MM.1S (cell line): ENCODE results near the gene ZBTB4.

ENCODE experiments used
- DNase-seq: peaks from one replicate; pipeline ENCODE4 v3.0.0-alpha.2; 2015
- H2AFZ ChIP-seq: fragments of 300-600 bp; sonication (generic); 2 replicates; pipeline ENCODE4 v1.6.0; 2016; ENCODE audit warnings: antibody characterized with exemption, low read length
- H3F3A ChIP-seq: fragments of 300-600 bp; sonication (generic); 2 replicates; pipeline ENCODE4 v1.6.1; 2016; ENCODE audit warnings: mild to moderate bottlenecking, antibody characterized with exemption, low read length, moderate library complexity, mixed read lengths; ENCODE audit not compliant: insufficient read depth
- H3K27ac ChIP-seq: fragments of 300-600 bp; sonication (generic); 2 replicates; pipeline ENCODE4 v1.5.1; 2016; ENCODE audit warnings: mild to moderate bottlenecking, low read length
- H3K27me3 ChIP-seq: fragments of 300-600 bp; sonication (generic); replicated peaks from 2 replicates; pipeline ENCODE4 v1.6.0; 2016; ENCODE audit warnings: low read length; ENCODE audit not compliant: insufficient read depth
- H3K36me3 ChIP-seq: fragments of 300-600 bp; sonication (generic); replicated peaks from 2 replicates; pipeline ENCODE4 v1.6.1; 2016; ENCODE audit warnings: mild to moderate bottlenecking, low read length, mixed read lengths; ENCODE audit not compliant: insufficient read depth
- H3K4me1 ChIP-seq: fragments of 300-600 bp; sonication (generic); 2 replicates; pipeline ENCODE4 v1.6.1; 2016; ENCODE audit warnings: low read length, mixed read lengths
- H3K4me2 ChIP-seq: fragments of 300-600 bp; sonication (generic); 2 replicates; pipeline ENCODE4 v1.6.0; 2016; ENCODE audit warnings: low read depth, low read length
- H3K4me3 ChIP-seq: fragments of 300-600 bp; sonication (generic); 2 replicates; pipeline ENCODE4 v1.5.1; 2016; ENCODE audit warnings: low read length, mixed read lengths
- H3K79me2 ChIP-seq: fragments of 300-600 bp; sonication (generic); 2 replicates; pipeline ENCODE4 v1.6.1; 2016; ENCODE audit warnings: mixed run types, low read length, mixed read lengths
- H3K9ac ChIP-seq: fragments of 300-600 bp; sonication (generic); 2 replicates; pipeline ENCODE4 v1.6.1; 2016; ENCODE audit warnings: low read length, mixed read lengths
- H3K9me2 ChIP-seq: fragments of 300-600 bp; sonication (generic); replicated peaks from 2 replicates; pipeline ENCODE4 v1.6.1; 2016; ENCODE audit warnings: mild to moderate bottlenecking, low read length, mixed read lengths; ENCODE audit not compliant: insufficient read depth
- H3K9me3 ChIP-seq: fragments of 300-600 bp; sonication (generic); replicated peaks from 2 replicates; pipeline ENCODE4 v1.6.1; 2016; ENCODE audit warnings: mild to moderate bottlenecking, low read length, mixed read lengths; ENCODE audit not compliant: insufficient read depth
- H4K20me1 ChIP-seq: fragments of 300-600 bp; sonication (generic); 2 replicates; pipeline ENCODE4 v1.6.1; 2016; ENCODE audit warnings: mild to moderate bottlenecking, low read length, moderate library complexity, mixed read lengths; ENCODE audit not compliant: insufficient read depth
- EZH2 ChIP-seq: fragments of 300-600 bp; sonication (generic); optimal IDR thresholded peaks from 2 replicates; pipeline ENCODE3; 2017; ENCODE audit warnings: low read depth, mild to moderate bottlenecking, antibody characterized with exemption, low read length, mixed read lengths
- EZH2phosphoT487 ChIP-seq: fragments of 300-600 bp; sonication (generic); IDR thresholded peaks from 2 replicates; pipeline ENCODE4 v1.6.1; 2018; ENCODE audit warnings: antibody characterized with exemption, low read length
- TF ChIP-seq, protein P1 (sequence below): fragments of 300-600 bp; sonication (generic); IDR thresholded peaks from 2 replicates; pipeline ENCODE4 v1.5.1; 2016; ENCODE audit warnings: antibody characterized with exemption, low read length, mixed read lengths

ZBTB4 gene

DNA sequence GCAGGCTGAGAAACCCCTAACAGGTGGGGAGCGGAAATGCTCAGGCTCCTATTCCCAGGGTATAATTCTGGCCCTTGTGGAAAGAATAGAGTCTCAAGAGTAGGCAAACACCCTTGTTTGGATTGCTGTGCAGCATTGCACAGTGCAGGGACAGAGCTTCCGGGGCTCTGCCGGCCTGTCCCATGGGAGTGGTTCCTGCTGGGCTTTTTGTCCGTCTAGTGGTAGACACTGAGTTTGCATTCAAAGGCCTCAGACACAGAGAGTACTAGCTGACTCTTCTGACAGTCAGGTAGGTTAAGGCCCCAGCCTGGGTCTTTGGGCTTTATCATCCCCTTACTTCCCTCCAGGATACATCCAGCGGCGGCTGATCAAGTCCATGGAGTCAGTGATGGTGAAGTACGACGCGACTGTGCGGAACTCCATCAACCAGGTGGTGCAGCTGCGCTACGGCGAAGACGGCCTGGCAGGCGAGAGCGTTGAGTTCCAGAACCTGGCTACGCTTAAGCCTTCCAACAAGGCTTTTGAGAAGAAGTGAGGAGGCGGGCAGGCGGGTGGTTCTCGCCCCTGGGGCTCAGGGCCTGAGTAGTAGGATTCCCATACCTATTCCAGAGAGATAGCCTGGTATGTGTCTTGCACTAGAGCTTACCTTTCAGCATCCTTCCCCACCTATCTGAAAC is 22.9 kb upstream of the ZBTB4 start:
- peaks cover 10% of the 10 kb centered on the region for H3K36me3 ChIP-seq
- no peaks in the 10 kb centered on the region for H3K9me3 ChIP-seq
- H3K79me2 ChIP-seq, result peaks cover 12% of the 10 kb centered on the region
- peaks cover 3% of the 10 kb centered on the region; the same call in 1 of the 2 replicates for H3F3A ChIP-seq
- no peak for TF ChIP-seq EZH2phosphoT487
- TF ChIP-seq, protein P1, sequence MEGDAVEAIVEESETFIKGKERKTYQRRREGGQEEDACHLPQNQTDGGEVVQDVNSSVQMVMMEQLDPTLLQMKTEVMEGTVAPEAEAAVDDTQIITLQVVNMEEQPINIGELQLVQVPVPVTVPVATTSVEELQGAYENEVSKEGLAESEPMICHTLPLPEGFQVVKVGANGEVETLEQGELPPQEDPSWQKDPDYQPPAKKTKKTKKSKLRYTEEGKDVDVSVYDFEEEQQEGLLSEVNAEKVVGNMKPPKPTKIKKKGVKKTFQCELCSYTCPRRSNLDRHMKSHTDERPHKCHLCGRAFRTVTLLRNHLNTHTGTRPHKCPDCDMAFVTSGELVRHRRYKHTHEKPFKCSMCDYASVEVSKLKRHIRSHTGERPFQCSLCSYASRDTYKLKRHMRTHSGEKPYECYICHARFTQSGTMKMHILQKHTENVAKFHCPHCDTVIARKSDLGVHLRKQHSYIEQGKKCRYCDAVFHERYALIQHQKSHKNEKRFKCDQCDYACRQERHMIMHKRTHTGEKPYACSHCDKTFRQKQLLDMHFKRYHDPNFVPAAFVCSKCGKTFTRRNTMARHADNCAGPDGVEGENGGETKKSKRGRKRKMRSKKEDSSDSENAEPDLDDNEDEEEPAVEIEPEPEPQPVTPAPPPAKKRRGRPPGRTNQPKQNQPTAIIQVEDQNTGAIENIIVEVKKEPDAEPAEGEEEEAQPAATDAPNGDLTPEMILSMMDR, result no peak
- no peak for TF ChIP-seq EZH2
- no peaks in the 10 kb centered on the region for H4K20me1 ChIP-seq
- H3K4me1 ChIP-seq, result no peaks in the 10 kb centered on the region
- no peak overlapping the region for H3K4me2 ChIP-seq
- no peaks in the 10 kb centered on the region for H3K27me3 ChIP-seq
- no peak overlapping the region for H3K9ac ChIP-seq
- no peak overlapping the region for H3K27ac ChIP-seq
- H3K4me3 ChIP-seq, result no peak overlapping the region
- no peak overlapping the region for H2AFZ ChIP-seq
- H3K9me2 ChIP-seq, result no peaks in the 10 kb centered on the region
- DNase-seq, result no peak

DNA sequence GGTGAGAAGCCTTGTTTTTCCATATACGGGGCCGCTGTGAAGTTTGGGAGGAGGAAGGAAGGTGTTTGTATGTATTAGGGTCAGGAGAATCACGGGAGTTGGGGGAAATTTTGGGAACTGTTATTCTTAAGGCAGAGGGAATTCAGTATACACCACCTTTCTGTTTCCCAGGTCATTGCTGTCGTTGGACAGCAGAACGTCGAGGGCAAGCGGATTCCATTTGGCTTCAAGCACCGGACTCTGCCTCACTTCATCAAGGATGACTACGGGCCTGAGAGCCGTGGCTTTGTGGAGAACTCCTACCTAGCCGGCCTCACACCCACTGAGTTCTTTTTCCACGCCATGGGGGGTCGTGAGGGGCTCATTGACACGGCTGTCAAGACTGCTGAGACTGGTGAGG is 22.3 kb upstream of the ZBTB4 start:
- H3K4me3 ChIP-seq, result no peak overlapping the region
- no peak overlapping the region for H2AFZ ChIP-seq
- H3K9me2 ChIP-seq, result no peaks in the 10 kb centered on the region
- H3K9me3 ChIP-seq, result no peaks in the 10 kb centered on the region
- H3K36me3 ChIP-seq, result peaks cover 12% of the 10 kb centered on the region
- no peaks in the 10 kb centered on the region for H3K4me1 ChIP-seq
- TF ChIP-seq EZH2, result no peak
- TF ChIP-seq, protein P1, result no peak
- TF ChIP-seq EZH2phosphoT487, result no peak
- H3K27ac ChIP-seq, result no peak overlapping the region
- H3K4me2 ChIP-seq, result no peak overlapping the region
- peaks cover 3% of the 10 kb centered on the region; the same call in 1 of the 2 replicates for H3F3A ChIP-seq
- H3K9ac ChIP-seq, result no peak overlapping the region
- no peak for DNase-seq
- no peaks in the 10 kb centered on the region for H3K27me3 ChIP-seq
- no peaks in the 10 kb centered on the region for H4K20me1 ChIP-seq
- H3K79me2 ChIP-seq, result peaks cover 17% of the 10 kb centered on the region

DNA sequence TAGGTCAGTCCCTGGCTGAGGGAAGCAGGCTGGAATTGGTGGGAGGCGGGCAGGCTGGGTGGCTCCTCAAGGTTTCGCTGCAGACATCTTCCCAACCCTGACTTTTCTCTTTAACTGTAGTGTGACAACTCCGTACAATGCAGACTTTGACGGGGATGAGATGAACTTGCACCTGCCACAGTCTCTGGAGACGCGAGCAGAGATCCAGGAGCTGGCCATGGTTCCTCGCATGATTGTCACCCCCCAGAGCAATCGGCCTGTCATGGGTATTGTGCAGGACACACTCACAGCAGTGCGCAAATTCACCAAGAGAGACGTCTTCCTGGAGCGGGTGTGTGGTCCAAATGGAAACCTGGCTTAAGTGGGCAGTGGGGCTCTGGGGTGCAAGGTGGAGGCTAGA is 19.7 kb upstream of the ZBTB4 start:
- H3K4me3 ChIP-seq, result no peak overlapping the region
- no peaks in the 10 kb centered on the region for H3K4me1 ChIP-seq
- DNase-seq, result no peak
- peaks cover 3% of the 10 kb centered on the region; the same call in 1 of the 2 replicates for H4K20me1 ChIP-seq
- no peak for TF ChIP-seq EZH2phosphoT487
- no peak for TF ChIP-seq EZH2
- TF ChIP-seq, protein P1, result no peak
- no peaks in the 10 kb centered on the region for H3K9me3 ChIP-seq
- H2AFZ ChIP-seq, result no peak overlapping the region
- H3K79me2 ChIP-seq, result peaks cover 40% of the 10 kb centered on the region
- peaks cover 11% of the 10 kb centered on the region for H3K36me3 ChIP-seq
- H3F3A ChIP-seq, result no peaks in the 10 kb centered on the region; the same call in 1 of the 2 replicates
- H3K27me3 ChIP-seq, result no peaks in the 10 kb centered on the region
- H3K27ac ChIP-seq, result no peak overlapping the region
- H3K9me2 ChIP-seq, result no peaks in the 10 kb centered on the region
- no peak overlapping the region for H3K9ac ChIP-seq
- H3K4me2 ChIP-seq, result no peak overlapping the region
